ENCODE data around the gene SLC2A4.

The SLC2A4 gene

DNA sequence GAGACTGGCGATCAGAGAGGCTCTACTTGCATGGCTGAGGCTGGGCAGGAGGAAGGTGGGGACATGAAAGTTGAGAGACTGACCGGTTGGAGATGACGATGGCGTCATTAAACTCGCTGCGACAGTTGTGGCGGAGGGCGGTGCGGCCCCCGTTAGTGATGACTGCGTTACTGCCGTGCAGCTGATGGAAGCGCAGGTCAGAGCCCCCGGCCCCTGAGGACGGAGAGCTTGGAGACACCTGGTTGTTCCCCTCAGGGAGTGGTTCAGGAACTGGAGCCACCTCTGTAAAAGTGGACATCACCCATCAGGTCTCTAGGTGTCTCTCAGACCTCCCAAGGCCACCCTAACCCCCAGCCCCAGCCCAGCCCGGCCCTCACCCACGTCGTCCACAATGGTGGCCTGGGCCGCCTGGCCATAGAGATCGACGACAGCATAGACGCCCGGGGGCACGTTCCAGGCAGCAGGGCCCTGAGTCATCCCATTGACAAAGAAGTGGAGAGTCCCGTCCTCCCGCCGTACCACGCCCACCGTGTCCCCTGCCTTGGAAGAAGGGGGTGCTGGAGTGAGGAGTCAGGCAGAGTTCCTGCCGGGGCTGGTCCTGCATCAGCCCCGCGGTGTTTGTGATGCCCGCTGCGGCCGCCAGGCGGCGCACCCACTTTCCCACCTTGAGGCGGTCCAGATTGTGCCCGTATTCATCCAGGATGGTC lies 42.4 kb downstream of the SLC2A4 start:
- DNase-seq = peak; percentile 42
- TF ChIP-seq, protein P1, sequence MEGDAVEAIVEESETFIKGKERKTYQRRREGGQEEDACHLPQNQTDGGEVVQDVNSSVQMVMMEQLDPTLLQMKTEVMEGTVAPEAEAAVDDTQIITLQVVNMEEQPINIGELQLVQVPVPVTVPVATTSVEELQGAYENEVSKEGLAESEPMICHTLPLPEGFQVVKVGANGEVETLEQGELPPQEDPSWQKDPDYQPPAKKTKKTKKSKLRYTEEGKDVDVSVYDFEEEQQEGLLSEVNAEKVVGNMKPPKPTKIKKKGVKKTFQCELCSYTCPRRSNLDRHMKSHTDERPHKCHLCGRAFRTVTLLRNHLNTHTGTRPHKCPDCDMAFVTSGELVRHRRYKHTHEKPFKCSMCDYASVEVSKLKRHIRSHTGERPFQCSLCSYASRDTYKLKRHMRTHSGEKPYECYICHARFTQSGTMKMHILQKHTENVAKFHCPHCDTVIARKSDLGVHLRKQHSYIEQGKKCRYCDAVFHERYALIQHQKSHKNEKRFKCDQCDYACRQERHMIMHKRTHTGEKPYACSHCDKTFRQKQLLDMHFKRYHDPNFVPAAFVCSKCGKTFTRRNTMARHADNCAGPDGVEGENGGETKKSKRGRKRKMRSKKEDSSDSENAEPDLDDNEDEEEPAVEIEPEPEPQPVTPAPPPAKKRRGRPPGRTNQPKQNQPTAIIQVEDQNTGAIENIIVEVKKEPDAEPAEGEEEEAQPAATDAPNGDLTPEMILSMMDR (IDR thresholded peaks at IDR 0.05; ENCODE audit: low read depth, low read length, missing control alignments) = peak; percentile 98
- in situ Hi-C loops (cut with HindIII; ENCODE audit: low pct_ligation_motif_present, low sequenced_read_pairs) = no loop called here
- no peak overlapping the region for H3K4me3 ChIP-seq (ENCODE audit: low read depth, low read length)
- H3K27me3 ChIP-seq (replicated peaks) = no peaks in the 10 kb centered on the region
- peaks cover 45% of the 10 kb centered on the region for H3K36me3 ChIP-seq (replicated peaks)
- H3K27ac ChIP-seq = no peak overlapping the region

DNA sequence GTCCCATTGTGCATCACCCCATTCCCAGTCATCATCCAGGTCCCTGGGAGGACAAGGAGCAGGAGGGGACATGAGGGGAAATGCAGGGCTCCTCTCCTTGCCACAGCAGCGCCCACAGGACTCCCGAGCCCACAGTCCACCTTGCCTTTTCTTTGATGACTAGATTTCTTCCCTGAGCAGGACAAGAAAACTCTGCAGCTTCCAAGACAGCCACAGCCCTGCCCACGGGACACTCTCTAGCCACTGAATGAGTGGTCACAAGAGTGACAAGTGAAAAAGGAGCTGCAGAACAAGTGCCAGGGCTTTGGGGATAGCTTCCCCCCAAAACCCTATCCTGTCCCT lies 42.9 kb downstream of the SLC2A4 start:
- in situ Hi-C loops (cut with HindIII; ENCODE audit: low pct_ligation_motif_present, low sequenced_read_pairs) = no loop called here
- TF ChIP-seq, protein P1 (IDR thresholded peaks at IDR 0.05; ENCODE audit: low read depth, low read length, missing control alignments) = no peak
- Histone ChIP-seq H3K27me3 (replicated peaks) (no peaks in the 10 kb centered on the region), H3K4me3 (ENCODE audit: low read depth, low read length) (no peak overlapping the region), H3K27ac (no peak overlapping the region), H3K36me3 (replicated peaks) (peaks cover 43% of the 10 kb centered on the region)
- no peak for DNase-seq

DNA sequence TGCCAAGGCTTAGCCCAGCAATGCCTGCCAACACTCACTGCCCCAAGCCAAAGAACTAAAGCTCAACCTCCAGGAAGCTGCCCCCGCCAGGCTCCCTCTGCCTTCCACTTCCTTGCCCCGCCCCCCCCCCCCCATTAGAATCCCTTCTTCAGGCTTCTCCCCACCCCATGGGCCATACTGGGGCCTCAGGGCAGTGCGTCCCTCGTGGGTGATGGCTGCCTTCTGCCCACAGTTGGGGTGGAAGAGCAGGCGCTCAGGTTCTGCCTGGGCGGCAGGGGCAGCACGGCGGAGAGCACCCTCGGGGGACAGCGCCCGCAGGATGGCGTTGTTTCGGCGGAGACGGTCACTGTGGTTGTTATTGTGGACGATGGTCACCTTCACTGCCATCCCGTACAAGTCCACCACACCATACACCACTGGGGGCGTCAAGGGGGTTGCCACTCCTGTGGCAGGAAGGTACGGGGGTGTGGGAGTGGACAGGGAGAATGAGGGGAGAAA lies 43.6 kb downstream of the SLC2A4 start:
- Histone ChIP-seq H3K36me3 (replicated peaks) (peaks cover 43% of the 10 kb centered on the region), H3K4me3 (ENCODE audit: low read depth, low read length) (no peak overlapping the region)
- in situ Hi-C loops (cut with HindIII; ENCODE audit: low pct_ligation_motif_present, low sequenced_read_pairs) = no loop called here

DNA sequence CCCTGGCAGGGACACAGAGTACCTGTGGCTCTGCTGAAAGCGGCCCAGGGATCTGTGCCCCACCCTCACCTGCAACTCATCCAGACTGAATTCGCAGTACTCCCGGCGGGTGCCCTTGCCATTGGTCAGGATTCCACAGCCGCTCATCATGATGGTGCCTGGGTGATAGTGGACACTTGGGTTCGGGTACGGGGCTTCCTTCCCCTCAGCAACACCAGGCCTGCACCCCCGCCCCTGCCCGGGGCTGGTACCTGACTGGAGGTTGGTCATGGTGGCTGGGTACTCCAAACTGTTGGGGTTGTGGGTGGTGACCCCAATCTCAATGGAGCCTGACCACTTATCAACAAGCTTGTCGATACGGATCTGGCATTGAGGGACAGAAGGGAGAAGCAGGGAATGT lies 44.7 kb downstream of the SLC2A4 start:
- no peak overlapping the region for H3K27ac ChIP-seq
- TF ChIP-seq, protein P1 (IDR thresholded peaks at IDR 0.05; ENCODE audit: low read depth, low read length, missing control alignments) = no peak
- DNase-seq = no peak
- no peaks in the 10 kb centered on the region for H3K27me3 ChIP-seq (replicated peaks)
- in situ Hi-C loops (cut with HindIII; ENCODE audit: low pct_ligation_motif_present, low sequenced_read_pairs) = no loop called here
- peaks cover 37% of the 10 kb centered on the region for H3K36me3 ChIP-seq (replicated peaks)
- no peak overlapping the region for H3K4me3 ChIP-seq (ENCODE audit: low read depth, low read length)

More for the DNA sequence above, 43.6 kb downstream of the SLC2A4 start:
- no peak for DNase-seq
- TF ChIP-seq, protein P1 (IDR thresholded peaks at IDR 0.05; ENCODE audit: low read depth, low read length, missing control alignments) = no peak
- Histone ChIP-seq H3K27me3 (replicated peaks) (no peaks in the 10 kb centered on the region), H3K27ac (no peak overlapping the region)

DNA sequence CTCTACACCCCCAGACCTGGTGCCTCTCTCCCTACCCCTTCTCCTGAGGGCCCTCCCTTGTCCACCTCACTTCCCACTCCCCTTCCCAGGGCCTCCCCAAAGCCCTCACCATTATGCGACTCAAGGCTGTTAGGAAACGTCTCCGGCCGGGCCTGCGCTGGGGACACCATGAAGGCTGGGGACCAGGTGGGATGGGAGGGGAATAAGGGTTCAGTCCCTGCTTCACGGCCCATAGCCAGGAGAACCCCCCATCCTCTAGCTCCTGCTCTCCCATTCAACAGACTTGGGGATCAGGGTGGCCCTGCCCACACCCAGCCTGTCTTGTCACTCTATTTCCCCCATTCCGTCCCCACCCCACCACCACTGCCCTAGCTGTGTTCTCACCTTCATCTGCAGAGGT lies 45.5 kb downstream of the SLC2A4 start:
- TF ChIP-seq, protein P1 (IDR thresholded peaks at IDR 0.05; ENCODE audit: low read depth, low read length, missing control alignments) = no peak
- DNase-seq = no peak
- Histone ChIP-seq H3K27ac (no peak overlapping the region), H3K27me3 (replicated peaks) (no peaks in the 10 kb centered on the region), H3K4me3 (ENCODE audit: low read depth, low read length) (no peak overlapping the region), H3K36me3 (replicated peaks) (peaks cover 28% of the 10 kb centered on the region)
- in situ Hi-C loops (cut with HindIII; ENCODE audit: low pct_ligation_motif_present, low sequenced_read_pairs) = no loop called here

DNA sequence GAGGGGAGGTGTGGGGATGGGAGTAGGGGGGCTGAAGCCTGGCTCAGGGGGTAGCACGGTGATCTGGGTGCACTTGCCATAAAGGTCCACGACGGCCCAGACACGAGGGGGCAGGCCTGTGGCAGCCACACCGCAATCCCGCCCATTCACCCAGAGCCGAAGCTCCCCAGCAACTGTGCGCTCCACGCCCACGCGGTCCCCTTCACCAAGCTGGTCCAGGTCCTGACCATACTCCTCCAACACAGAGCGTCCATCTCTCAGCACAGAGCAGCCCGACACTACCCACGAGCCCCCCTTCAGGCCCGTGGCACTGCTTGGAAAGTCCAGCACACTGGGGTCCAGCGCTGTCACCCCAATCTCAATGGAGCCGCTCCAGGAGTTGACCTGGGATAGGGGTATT lies 46.0 kb downstream of the SLC2A4 start:
- Histone ChIP-seq H3K27me3 (replicated peaks) (no peaks in the 10 kb centered on the region), H3K4me3 (ENCODE audit: low read depth, low read length) (no peak overlapping the region), H3K36me3 (replicated peaks) (peaks cover 24% of the 10 kb centered on the region), H3K27ac (no peak overlapping the region)
- TF ChIP-seq, protein P1 (IDR thresholded peaks at IDR 0.05; ENCODE audit: low read depth, low read length, missing control alignments) = no peak
- DNase-seq = no peak
- in situ Hi-C loops (cut with HindIII; ENCODE audit: low pct_ligation_motif_present, low sequenced_read_pairs) = no loop called here

All from brain microvascular endothelial cell (primary cell).